Smooth muscle cell (in vitro differentiated cells): ENCODE data around the gene PIK3CB. TPM values are rescaled to one million over a fixed set of nuclear protein-coding genes. Genes with fewer than 3 reads are reported as not detected.

Source experiments
- DNase-seq: peaks from one replicate; lab custom pipeline; 2025; ENCODE audit not compliant: unreplicated experiment; lab: John Stamatoyannopoulos, UW
- H2AFZ ChIP-seq: fragments of 200-600 bp; sonication (generic); 2 replicates; pipeline ENCODE4 v1.6.0; 2016; ENCODE audit warnings: antibody characterized with exemption, low read depth, mild to moderate bottlenecking
- H3F3A ChIP-seq: fragments of 200-600 bp; sonication (generic); 2 replicates; pipeline ENCODE4 v1.6.0; 2017; ENCODE audit warnings: antibody characterized with exemption, low read depth
- H3K27ac ChIP-seq: fragments of 200-600 bp; sonication (generic); 2 replicates; pipeline ENCODE4 v1.5.1; 2016; ENCODE audit warnings: low read depth, mild to moderate bottlenecking
- H3K27me3 ChIP-seq: fragments of 200-600 bp; sonication (generic); 2 replicates; pipeline ENCODE4 v1.6.1; 2016; ENCODE audit warnings: low read depth, mild to moderate bottlenecking
- H3K36me3 ChIP-seq: fragments of 200-600 bp; sonication (generic); 2 replicates; pipeline ENCODE4 v1.5.1; 2016; ENCODE audit warnings: low read depth
- H3K4me1 ChIP-seq: fragments of 200-600 bp; sonication (generic); 2 replicates; pipeline ENCODE4 v1.5.1; 2016; ENCODE audit warnings: low read depth
- H3K4me2 ChIP-seq: fragments of 200-600 bp; sonication (generic); 2 replicates; pipeline ENCODE4 v1.6.0; 2016; ENCODE audit warnings: mild to moderate bottlenecking
- H3K4me3 ChIP-seq: fragments of 200-600 bp; sonication (generic); 2 replicates; pipeline ENCODE4 v1.5.1; 2016; ENCODE audit warnings: mild to moderate bottlenecking
- H3K79me2 ChIP-seq: fragments of 200-600 bp; sonication (generic); 2 replicates; pipeline ENCODE4 v1.6.0; 2016; ENCODE audit warnings: low read depth, mild to moderate bottlenecking
- H3K9ac ChIP-seq: fragments of 200-600 bp; sonication (generic); 2 replicates; pipeline ENCODE4 v1.6.0; 2016; ENCODE audit warnings: low read depth
- H3K9me3 ChIP-seq: fragments of 200-600 bp; sonication (generic); replicated peaks from 2 replicates; pipeline ENCODE4 v1.5.1; 2016; ENCODE audit warnings: low read depth
- H4K20me1 ChIP-seq: fragments of 200-600 bp; sonication (generic); 2 replicates; pipeline ENCODE4 v1.6.0; 2016; ENCODE audit warnings: low read depth
- CTCF ChIP-seq: fragments of 200-600 bp; sonication (generic); IDR thresholded peaks from 2 replicates; pipeline ENCODE4 v1.5.1; 2017; ENCODE audit warnings: borderline replicate concordance, mild to moderate bottlenecking, antibody characterized with exemption; ENCODE audit not compliant: insufficient read depth, poor library complexity, severe bottlenecking
- WGBS: methylation state at CpG from one replicate; pipeline ENCODE4 v1.1.7; 2016; ENCODE audit warnings: low lambda C conversion rate; 5-methylcytosine and 5-hydroxymethylcytosine counted together
- polyA plus RNA-seq: library from polyadenylated mRNA; unstranded; fragments of >200 nt; fragmentation: Nextera tagmentation; extraction: Ambion mirVana; gene quantifications from 2 replicates; pipeline ENCODE4 v1.2.1, GENCODE V29; 2016
- total RNA-seq: library from RNA; depleted of rRNA; stranded (reverse); fragments of >200 nt; gene quantifications from 2 replicates; pipeline ENCODE4 v1.2.3, GENCODE V29; 2014

PIK3CB gene
- total and polyA plus RNA-seq, 2 experiments from 2014 or later, result 2.6 to 4.5 TPM

GRCh38 chr3:138782755-138783154, 52.0 kb downstream of the PIK3CB start:
- H4K20me1 ChIP-seq, result no peaks in the 10 kb centered on the region
- no peak for DNase-seq
- no peak for TF ChIP-seq CTCF
- H3K4me1 ChIP-seq, result no peaks in the 10 kb centered on the region
- 100% methylated on average over 1 of the region's 1 CpG for WGBS
- H3K4me2 ChIP-seq, result no peak overlapping the region
- H3K27ac ChIP-seq, result no peak overlapping the region
- no peak overlapping the region for H3K4me3 ChIP-seq
- H3K36me3 ChIP-seq, result no peaks in the 10 kb centered on the region
- no peak overlapping the region for H3K9ac ChIP-seq
- no peaks in the 10 kb centered on the region for H3K79me2 ChIP-seq
- no peaks in the 10 kb centered on the region for H3F3A ChIP-seq
- H2AFZ ChIP-seq, result no peak overlapping the region
- H3K27me3 ChIP-seq, result no peaks in the 10 kb centered on the region
- no peaks in the 10 kb centered on the region for H3K9me3 ChIP-seq

GRCh38 chr3:138781012-138781470, 53.7 kb downstream of the PIK3CB start:
- Histone ChIP-seq H3K4me3 (no peak overlapping the region), H3K36me3 (no peaks in the 10 kb centered on the region), H3K79me2 (no peaks in the 10 kb centered on the region), H3F3A (peaks cover 2% of the 10 kb centered on the region), H3K9me3 (no peaks in the 10 kb centered on the region), H4K20me1 (no peaks in the 10 kb centered on the region), H3K4me1 (no peaks in the 10 kb centered on the region), H3K27ac (no peak overlapping the region), H3K4me2 (no peak overlapping the region), H3K27me3 (no peaks in the 10 kb centered on the region), H3K9ac (no peak overlapping the region), H2AFZ (no peak overlapping the region)
- whole genome bisulfite sequencing, result 94% methylated on average over 5 of the region's 5 CpGs
- DNase-seq, result no peak
- no peak for TF ChIP-seq CTCF

- peaks cover 13% of the 10 kb centered on the region for H3K4me1 ChIP-seq
- no peaks in the 10 kb centered on the region for H3K27me3 ChIP-seq
- 96% methylated on average over 2 of the region's 2 CpGs for WGBS
- no peak for DNase-seq
- no peaks in the 10 kb centered on the region for H3K36me3 ChIP-seq
- TF ChIP-seq CTCF, result no peak
- H3K4me2 ChIP-seq, result no peak overlapping the region
- no peaks in the 10 kb centered on the region for H3K79me2 ChIP-seq
- no peak overlapping the region for H2AFZ ChIP-seq
- no peak overlapping the region for H3K4me3 ChIP-seq
- H3K27ac ChIP-seq, result no peak overlapping the region
- H4K20me1 ChIP-seq, result no peaks in the 10 kb centered on the region
- no peak overlapping the region for H3K9ac ChIP-seq
- H3K9me3 ChIP-seq, result no peaks in the 10 kb centered on the region
- peaks cover 18% of the 10 kb centered on the region for H3F3A ChIP-seq
These were observed 56.1 kb downstream of the PIK3CB start for GRCh38 chr3:138778643-138779042.

GRCh38 chr3:138776961-138777360, 57.8 kb downstream of the PIK3CB start:
- Histone ChIP-seq H3K36me3 (no peaks in the 10 kb centered on the region), H3K27me3 (no peaks in the 10 kb centered on the region), H2AFZ (no peak overlapping the region), H3K4me3 (no peak overlapping the region), H3K4me2 (no peak overlapping the region), H3K79me2 (no peaks in the 10 kb centered on the region), H3K4me1 (peaks cover 13% of the 10 kb centered on the region), H3F3A (peaks cover 18% of the 10 kb centered on the region), H3K9ac (no peak overlapping the region), H3K9me3 (no peaks in the 10 kb centered on the region), H3K27ac (no peak overlapping the region), H4K20me1 (no peaks in the 10 kb centered on the region)
- no peak for DNase-seq
- no peak for TF ChIP-seq CTCF
- 100% methylated on average over 2 of the region's 2 CpGs for WGBS
